ENCODE measurements around the gene BTN1A1.

The BTN1A1 gene

GRCh38 chr6:26475823-26476729, 24.0 kb upstream of the BTN1A1 start:
- DNase-seq (ENCODE audit: low spot score): peak; percentile 33

- no peak for DNase-seq (ENCODE audit: low spot score)
Observed at GRCh38 chr6:26476896-26477295, 23.2 kb upstream of the BTN1A1 start.

- DNase-seq (ENCODE audit: low spot score): no peak
Observed at GRCh38 chr6:26477426-26477825, 22.7 kb upstream of the BTN1A1 start.

GRCh38 chr6:26478100-26478984, 21.8 kb upstream of the BTN1A1 start:
- DNase-seq (ENCODE audit: low spot score): no peak

GRCh38 chr6:26478985-26479278, 21.2 kb upstream of the BTN1A1 start:
- DNase-seq (ENCODE audit: low spot score): no peak

GRCh38 chr6:26482338-26482737, 17.8 kb upstream of the BTN1A1 start:
- no peak for DNase-seq (ENCODE audit: low spot score)

- DNase-seq (ENCODE audit: low spot score): no peak
Observed at GRCh38 chr6:26483727-26484126, 16.4 kb upstream of the BTN1A1 start.

- DNase-seq (ENCODE audit: low spot score): no peak
Observed at GRCh38 chr6:26484161-26484560, 15.9 kb upstream of the BTN1A1 start.

GRCh38 chr6:26485112-26485780, 14.9 kb upstream of the BTN1A1 start:
- no peak for DNase-seq (ENCODE audit: low spot score)

GRCh38 chr6:26486358-26486757, 13.7 kb upstream of the BTN1A1 start:
- DNase-seq (ENCODE audit: low spot score): no peak

- no peak for DNase-seq (ENCODE audit: low spot score)
Observed at GRCh38 chr6:26487466-26487865, 12.6 kb upstream of the BTN1A1 start.

GRCh38 chr6:26489996-26490964, 9.8 kb upstream of the BTN1A1 start:
- no peak for DNase-seq (ENCODE audit: low spot score)

GRCh38 chr6:26491604-26492003, 8.5 kb upstream of the BTN1A1 start:
- no peak for DNase-seq (ENCODE audit: low spot score)

- DNase-seq (ENCODE audit: low spot score): no peak
Observed at GRCh38 chr6:26493258-26493657, 6.8 kb upstream of the BTN1A1 start.

GRCh38 chr6:26494117-26494516, 6.0 kb upstream of the BTN1A1 start:
- no peak for DNase-seq (ENCODE audit: low spot score)

GRCh38 chr6:26495281-26495680, 4.8 kb upstream of the BTN1A1 start:
- no peak for DNase-seq (ENCODE audit: low spot score)

GRCh38 chr6:26497610-26498009, 2.5 kb upstream of the BTN1A1 start:
- DNase-seq (ENCODE audit: low spot score): no peak

- DNase-seq (ENCODE audit: low spot score): no peak
Observed at GRCh38 chr6:26501482-26501986, 1.4 kb downstream of the BTN1A1 start.

- no peak for DNase-seq (ENCODE audit: low spot score)
Observed at GRCh38 chr6:26502165-26502564, 2.1 kb downstream of the BTN1A1 start.

GRCh38 chr6:26502626-26503025, 2.5 kb downstream of the BTN1A1 start:
- DNase-seq (ENCODE audit: low spot score): no peak

GRCh38 chr6:26507658-26508057, 7.6 kb downstream of the BTN1A1 start:
- DNase-seq (ENCODE audit: low spot score): no peak
